GM12865 (cell line): ENCODE data around the gene SLC7A4.
"Not testable (repeated sequence)": the region's sequence is repeated elsewhere in the genome, so short reads cannot be mapped to it uniquely, and the experiment has no call there.

ENCODE experiments used
- DNase-seq: peaks from one replicate; pipeline ENCODE4 v3.0.0; 2010; ENCODE audit warnings: low read depth
- H3K4me3 ChIP-seq: 2 replicates; pipeline ENCODE4 v1.5.1; 2011; ENCODE audit warnings: mild to moderate bottlenecking, low read depth, low read length, control low read depth
- CTCF ChIP-seq: IDR thresholded peaks from 2 replicates; pipeline ENCODE4 v1.5.1; 2011; ENCODE audit warnings: low read length, control low read depth, low read depth, inconsistent platforms; ENCODE audit not compliant: insufficient read depth; ENCODE audit errors: missing control alignments

Gene SLC7A4

DNA sequence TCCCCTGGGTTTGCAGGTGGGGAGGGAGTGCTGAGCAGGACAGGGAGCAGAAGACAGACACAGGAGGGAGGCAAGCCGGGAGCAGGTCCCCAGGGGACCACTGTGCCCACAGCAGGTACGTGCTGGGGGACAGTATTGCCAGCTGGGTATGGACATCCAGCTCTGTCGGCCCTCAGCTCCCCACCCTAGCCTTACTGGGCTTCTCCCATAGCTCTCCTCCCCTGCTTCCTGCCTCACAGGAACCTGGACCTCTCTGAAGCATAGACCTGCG, 23.1 kb upstream of the SLC7A4 start:
- no peak for TF ChIP-seq CTCF
- DNase-seq, result no peak
- H3K4me3 ChIP-seq, result no peak overlapping the region

GRCh38 chr22:21054714-21055563, 22.6 kb upstream of the SLC7A4 start:
- H3K4me3 ChIP-seq, result no peak overlapping the region
- DNase-seq, result no peak
- no peak for TF ChIP-seq CTCF

DNA sequence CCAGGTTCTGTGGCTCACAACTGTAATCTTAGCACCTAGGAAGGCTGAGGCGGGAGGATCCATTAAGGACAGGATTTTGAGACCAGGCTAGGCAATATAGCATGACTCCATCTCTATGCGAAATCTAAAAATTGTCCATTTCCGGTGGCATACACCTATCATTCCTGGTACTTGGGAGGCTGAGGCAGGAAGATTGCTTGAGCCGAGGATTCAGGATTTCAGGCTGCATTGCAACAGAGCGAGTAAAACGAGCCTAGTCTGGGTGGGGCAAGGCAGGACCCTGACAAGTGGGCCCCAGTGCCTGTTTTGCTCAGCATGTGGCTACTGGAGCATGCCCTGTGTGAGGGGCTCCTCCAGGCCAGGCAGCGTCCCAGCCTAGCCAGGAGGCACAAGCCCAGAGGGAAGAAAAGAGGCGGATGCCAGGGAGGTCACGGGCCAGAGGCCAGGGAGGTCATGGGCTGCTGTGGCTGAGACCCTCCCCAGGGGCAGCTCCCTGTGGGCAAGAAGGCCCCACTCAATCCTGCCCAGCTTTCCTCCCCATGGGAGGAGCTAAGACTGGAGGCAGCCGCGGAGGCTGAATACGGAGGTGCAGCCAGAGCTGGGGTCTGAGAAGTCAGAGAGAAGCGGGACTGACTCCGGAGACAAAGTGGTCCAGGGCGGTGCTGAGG, 21.8 kb upstream of the SLC7A4 start:
- DNase-seq, result no peak
- no peak for TF ChIP-seq CTCF
- no peak overlapping the region for H3K4me3 ChIP-seq

DNA sequence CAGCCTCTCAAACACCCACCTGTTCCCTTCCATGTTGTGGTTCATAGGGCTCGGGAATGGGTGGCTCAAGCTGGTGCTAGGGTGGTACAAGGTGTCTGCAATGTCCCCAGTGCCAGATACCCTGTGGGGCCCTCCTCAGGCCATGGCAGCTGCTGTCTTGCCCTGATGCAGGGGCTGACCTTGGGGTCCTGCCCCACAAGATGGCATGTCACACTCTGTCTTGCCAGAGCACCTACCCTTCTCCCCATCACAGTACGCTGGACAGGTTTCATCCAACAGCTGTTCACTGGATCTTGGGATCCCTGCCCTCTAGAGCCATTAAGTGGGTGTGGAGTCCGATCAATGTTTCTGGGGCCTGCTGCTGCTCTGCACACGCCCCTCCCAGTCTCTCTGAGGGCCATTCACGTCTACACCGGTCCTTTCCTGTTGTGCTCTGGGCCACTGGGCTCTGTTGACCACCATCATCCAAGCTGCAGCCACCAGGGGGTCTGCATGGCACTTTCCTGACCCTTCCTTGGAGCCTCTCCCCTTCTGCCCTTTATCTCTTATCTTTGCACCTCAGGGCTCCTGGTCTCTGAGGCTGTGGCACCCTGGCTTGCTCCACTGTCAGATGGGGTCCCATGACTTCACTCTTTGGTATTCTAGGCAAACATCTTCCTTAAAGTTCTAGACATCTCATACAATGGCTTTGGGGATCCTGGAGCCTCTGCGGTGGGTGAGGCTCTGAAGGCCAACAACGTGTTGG, 20.5 kb upstream of the SLC7A4 start:
- TF ChIP-seq CTCF, result no peak
- H3K4me3 ChIP-seq, result no peak overlapping the region
- no peak for DNase-seq

- no peak overlapping the region for H3K4me3 ChIP-seq
- peak; percentile 6 for DNase-seq
- TF ChIP-seq CTCF, result no peak
Measured at GRCh38 chr22:21051831-21052400, 19.6 kb upstream of the SLC7A4 start.

DNA sequence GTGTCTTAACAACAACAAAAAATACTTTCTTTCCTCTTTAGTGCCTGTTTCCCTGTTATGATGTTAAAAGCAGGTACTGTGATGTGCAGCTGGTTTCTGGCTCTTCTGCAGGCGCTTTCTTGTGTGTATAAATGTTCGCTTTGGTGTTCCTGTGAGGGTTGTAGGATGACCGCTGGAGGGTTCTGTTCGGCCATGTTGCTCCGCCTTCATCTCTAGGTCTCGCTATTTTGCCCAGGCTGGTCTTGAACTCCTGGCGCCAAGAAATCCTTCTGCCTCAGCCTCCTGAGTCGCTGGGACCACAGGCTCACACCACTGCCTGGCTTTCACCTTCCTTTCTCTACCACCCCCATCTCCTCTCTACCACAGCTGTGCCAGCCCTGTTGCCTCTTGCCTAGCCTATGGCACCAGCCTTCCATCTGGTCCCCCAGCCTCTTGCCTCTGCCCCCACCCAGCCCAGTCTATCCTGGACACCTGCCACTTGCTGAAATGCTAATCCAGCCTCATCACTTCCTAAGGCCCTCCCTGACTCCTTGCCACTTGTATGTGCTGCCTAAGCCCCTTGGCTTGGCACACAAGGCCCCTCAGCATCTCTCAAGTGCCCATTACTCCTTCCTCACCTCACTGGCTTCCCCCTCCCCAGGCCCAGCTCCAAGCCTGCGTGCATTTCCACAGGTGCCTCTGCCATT, 18.9 kb upstream of the SLC7A4 start:
- no peak overlapping the region for H3K4me3 ChIP-seq
- no peak for DNase-seq
- TF ChIP-seq CTCF, result no peak

DNA sequence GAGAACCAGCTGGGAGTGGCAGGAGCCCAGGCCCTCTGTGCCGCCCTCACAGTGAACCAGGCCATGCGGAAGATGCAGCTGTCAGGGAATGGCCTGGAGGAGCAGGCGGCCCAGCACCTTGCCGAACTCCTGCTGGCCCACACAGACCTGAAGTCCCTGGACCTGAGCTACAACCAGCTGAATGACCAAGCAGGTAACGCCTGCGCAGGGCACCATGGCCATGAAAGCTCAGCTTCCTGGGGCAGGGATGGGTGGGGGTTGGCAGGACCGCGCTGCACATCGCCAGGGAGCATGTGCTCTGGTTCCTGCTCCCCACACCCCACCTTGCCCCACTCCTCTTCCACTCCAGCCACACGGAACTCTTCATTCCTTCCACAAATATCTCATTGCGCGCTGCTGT, 16.6 kb upstream of the SLC7A4 start:
- not testable (repeated sequence) for H3K4me3 ChIP-seq, DNase-seq

DNA sequence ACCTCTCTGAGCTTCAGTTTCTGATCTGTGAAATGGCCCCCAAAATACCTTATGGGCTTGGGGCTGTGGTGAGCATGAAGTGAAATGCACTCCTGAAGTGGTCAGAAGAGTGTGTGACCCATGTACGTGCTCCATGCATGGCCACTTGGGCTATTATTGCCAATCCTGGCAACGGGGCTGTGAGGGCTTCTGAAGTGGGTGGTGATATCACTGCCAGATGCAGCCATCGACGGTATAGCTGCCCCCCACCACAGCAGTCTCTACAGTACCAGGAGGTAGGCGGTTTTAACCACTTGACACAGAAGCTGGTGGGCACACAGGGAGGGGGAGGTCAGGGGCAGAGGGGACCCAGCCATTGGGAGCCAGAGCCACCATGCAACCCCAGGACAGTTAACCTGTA, 16.1 kb upstream of the SLC7A4 start:
- DNase-seq, H3K4me3 ChIP-seq: not testable (repeated sequence)
